Measurements from ENCODE around the gene NLGN1. TPM values are rescaled to one million over a fixed set of nuclear protein-coding genes. Genes with fewer than 3 reads are reported as not detected.

NLGN1 gene
- total and polyA plus RNA-seq, 2 of the 8 experiments (the other 6 are each of a cell fraction or from before 2014, with no cell fraction given) = 7.8 to 14.8 TPM

DNA sequence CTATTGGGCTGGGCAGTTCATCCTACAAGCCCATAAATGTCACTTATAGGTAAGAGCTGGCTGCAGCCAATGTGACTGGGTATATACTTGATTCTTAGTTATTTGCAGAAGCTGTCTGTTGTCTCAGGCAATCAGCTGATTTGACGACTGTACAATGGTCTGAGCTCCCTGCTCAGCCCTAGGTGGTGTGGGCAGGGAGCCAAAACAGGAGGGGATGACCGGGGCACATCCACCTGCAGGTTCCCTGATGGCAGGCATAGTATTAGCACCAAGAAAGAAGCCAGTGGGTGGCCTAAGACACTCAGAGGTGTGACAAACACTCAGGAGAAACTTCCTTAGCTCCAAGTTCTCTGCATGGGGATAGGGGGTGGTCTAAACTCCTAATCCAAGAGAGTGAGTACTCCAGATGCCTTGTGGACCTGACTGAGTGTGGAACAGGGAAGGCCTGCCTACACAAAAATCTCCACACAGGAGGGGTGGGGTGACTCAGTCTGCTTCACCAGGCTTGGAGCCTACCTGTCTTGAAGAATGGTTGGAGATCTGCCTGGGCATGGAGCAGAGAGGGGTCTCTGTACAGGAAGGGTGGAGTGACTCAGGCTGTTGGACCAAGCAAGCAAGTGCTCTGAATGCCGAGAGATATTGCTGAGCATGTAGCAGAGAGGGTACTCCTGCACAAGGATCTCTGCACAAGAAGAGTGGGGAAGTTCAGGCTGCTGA is 771.2 kb downstream of the NLGN1 start (continued):
- TF ChIP-seq ASH2L (IDR thresholded peaks at IDR 0.05; ENCODE audit: low read length) (no peak), KDM4A (IDR thresholded peaks at IDR 0.05; ENCODE audit: low read depth, low read length, severe bottlenecking) (no peak), POU5F1 (IDR thresholded peaks at IDR 0.05; ENCODE audit: low read depth, low read length) (no peak), TBP (IDR thresholded peaks at IDR 0.05; ENCODE audit: low read depth, low read length) (no peak)
- TF ChIP-seq, protein P1, sequence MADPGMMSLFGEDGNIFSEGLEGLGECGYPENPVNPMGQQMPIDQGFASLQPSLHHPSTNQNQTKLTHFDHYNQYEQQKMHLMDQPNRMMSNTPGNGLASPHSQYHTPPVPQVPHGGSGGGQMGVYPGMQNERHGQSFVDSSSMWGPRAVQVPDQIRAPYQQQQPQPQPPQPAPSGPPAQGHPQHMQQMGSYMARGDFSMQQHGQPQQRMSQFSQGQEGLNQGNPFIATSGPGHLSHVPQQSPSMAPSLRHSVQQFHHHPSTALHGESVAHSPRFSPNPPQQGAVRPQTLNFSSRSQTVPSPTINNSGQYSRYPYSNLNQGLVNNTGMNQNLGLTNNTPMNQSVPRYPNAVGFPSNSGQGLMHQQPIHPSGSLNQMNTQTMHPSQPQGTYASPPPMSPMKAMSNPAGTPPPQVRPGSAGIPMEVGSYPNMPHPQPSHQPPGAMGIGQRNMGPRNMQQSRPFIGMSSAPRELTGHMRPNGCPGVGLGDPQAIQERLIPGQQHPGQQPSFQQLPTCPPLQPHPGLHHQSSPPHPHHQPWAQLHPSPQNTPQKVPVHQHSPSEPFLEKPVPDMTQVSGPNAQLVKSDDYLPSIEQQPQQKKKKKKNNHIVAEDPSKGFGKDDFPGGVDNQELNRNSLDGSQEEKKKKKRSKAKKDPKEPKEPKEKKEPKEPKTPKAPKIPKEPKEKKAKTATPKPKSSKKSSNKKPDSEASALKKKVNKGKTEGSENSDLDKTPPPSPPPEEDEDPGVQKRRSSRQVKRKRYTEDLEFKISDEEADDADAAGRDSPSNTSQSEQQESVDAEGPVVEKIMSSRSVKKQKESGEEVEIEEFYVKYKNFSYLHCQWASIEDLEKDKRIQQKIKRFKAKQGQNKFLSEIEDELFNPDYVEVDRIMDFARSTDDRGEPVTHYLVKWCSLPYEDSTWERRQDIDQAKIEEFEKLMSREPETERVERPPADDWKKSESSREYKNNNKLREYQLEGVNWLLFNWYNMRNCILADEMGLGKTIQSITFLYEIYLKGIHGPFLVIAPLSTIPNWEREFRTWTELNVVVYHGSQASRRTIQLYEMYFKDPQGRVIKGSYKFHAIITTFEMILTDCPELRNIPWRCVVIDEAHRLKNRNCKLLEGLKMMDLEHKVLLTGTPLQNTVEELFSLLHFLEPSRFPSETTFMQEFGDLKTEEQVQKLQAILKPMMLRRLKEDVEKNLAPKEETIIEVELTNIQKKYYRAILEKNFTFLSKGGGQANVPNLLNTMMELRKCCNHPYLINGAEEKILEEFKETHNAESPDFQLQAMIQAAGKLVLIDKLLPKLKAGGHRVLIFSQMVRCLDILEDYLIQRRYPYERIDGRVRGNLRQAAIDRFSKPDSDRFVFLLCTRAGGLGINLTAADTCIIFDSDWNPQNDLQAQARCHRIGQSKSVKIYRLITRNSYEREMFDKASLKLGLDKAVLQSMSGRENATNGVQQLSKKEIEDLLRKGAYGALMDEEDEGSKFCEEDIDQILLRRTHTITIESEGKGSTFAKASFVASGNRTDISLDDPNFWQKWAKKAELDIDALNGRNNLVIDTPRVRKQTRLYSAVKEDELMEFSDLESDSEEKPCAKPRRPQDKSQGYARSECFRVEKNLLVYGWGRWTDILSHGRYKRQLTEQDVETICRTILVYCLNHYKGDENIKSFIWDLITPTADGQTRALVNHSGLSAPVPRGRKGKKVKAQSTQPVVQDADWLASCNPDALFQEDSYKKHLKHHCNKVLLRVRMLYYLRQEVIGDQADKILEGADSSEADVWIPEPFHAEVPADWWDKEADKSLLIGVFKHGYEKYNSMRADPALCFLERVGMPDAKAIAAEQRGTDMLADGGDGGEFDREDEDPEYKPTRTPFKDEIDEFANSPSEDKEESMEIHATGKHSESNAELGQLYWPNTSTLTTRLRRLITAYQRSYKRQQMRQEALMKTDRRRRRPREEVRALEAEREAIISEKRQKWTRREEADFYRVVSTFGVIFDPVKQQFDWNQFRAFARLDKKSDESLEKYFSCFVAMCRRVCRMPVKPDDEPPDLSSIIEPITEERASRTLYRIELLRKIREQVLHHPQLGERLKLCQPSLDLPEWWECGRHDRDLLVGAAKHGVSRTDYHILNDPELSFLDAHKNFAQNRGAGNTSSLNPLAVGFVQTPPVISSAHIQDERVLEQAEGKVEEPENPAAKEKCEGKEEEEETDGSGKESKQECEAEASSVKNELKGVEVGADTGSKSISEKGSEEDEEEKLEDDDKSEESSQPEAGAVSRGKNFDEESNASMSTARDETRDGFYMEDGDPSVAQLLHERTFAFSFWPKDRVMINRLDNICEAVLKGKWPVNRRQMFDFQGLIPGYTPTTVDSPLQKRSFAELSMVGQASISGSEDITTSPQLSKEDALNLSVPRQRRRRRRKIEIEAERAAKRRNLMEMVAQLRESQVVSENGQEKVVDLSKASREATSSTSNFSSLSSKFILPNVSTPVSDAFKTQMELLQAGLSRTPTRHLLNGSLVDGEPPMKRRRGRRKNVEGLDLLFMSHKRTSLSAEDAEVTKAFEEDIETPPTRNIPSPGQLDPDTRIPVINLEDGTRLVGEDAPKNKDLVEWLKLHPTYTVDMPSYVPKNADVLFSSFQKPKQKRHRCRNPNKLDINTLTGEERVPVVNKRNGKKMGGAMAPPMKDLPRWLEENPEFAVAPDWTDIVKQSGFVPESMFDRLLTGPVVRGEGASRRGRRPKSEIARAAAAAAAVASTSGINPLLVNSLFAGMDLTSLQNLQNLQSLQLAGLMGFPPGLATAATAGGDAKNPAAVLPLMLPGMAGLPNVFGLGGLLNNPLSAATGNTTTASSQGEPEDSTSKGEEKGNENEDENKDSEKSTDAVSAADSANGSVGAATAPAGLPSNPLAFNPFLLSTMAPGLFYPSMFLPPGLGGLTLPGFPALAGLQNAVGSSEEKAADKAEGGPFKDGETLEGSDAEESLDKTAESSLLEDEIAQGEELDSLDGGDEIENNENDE (IDR thresholded peaks at IDR 0.05; ENCODE audit: insufficient replicate concordance, low read length) = no peak
